OCI-LY1 (cell line): Measurements from ENCODE around the gene FBRS.

Experiments
- H2AFZ ChIP-seq: fragments of 200-600 bp; sonication (generic), shearing (Covaris generic); 2 replicates; pipeline ENCODE4 v1.6.0; 2014; ENCODE audit warnings: antibody characterized with exemption, mild to moderate bottlenecking, low read length
- H3F3A ChIP-seq: fragments of 200-600 bp; sonication (generic), shearing (Covaris generic); 2 replicates; pipeline ENCODE4 v1.6.0; 2014; ENCODE audit warnings: mild to moderate bottlenecking, antibody characterized with exemption, low read length, moderate library complexity; ENCODE audit not compliant: insufficient read depth
- H3K27ac ChIP-seq: fragments of 200-600 bp; sonication (generic); 2 replicates; pipeline ENCODE4 v1.5.1; 2014; ENCODE audit warnings: low read length, mixed run types, mild to moderate bottlenecking, low read depth; ENCODE audit not compliant: poor library complexity, severe bottlenecking
- H3K27me3 ChIP-seq: fragments of 200-600 bp; sonication (generic); 2 replicates; pipeline ENCODE4 v1.6.0; 2014; ENCODE audit warnings: antibody characterized with exemption, mild to moderate bottlenecking, low read length, moderate library complexity; ENCODE audit not compliant: insufficient read depth
- H3K36me3 ChIP-seq: fragments of 200-600 bp; sonication (generic); 2 replicates; pipeline ENCODE4 v1.6.1; 2014; ENCODE audit warnings: mild to moderate bottlenecking, antibody characterized with exemption, low read length, moderate library complexity, mixed read lengths; ENCODE audit not compliant: insufficient read depth
- H3K4me1 ChIP-seq: fragments of 200-600 bp; sonication (generic); 2 replicates; pipeline ENCODE4 v1.5.1; 2014; ENCODE audit warnings: mild to moderate bottlenecking, low read length, moderate library complexity; ENCODE audit not compliant: insufficient read depth, severe bottlenecking
- H3K4me2 ChIP-seq: fragments of 200-600 bp; sonication (generic), shearing (Covaris generic); 2 replicates; pipeline ENCODE4 v1.6.1; 2014; ENCODE audit warnings: low read length
- H3K4me3 ChIP-seq: fragments of 200-600 bp; sonication (generic); 2 replicates; pipeline ENCODE4 v1.5.1; 2014; ENCODE audit warnings: low read length, low read depth, mild to moderate bottlenecking, mixed read lengths; ENCODE audit not compliant: poor library complexity, severe bottlenecking
- H3K79me2 ChIP-seq: fragments of 200-600 bp; shearing (Covaris generic); 2 replicates; pipeline ENCODE4 v1.6.1; 2016; ENCODE audit warnings: mixed run types, low read length, mixed read lengths; ENCODE audit not compliant: insufficient read depth
- H3K9ac ChIP-seq: fragments of 200-600 bp; sonication (generic), shearing (Covaris generic); 2 replicates; pipeline ENCODE4 v1.6.1; 2014; ENCODE audit warnings: mild to moderate bottlenecking, low read length, mixed read lengths
- H3K9me2 ChIP-seq: fragments of 200-600 bp; sonication (generic), shearing (Covaris generic); 2 replicates; pipeline ENCODE4 v1.6.1; 2014; ENCODE audit warnings: low read depth, mild to moderate bottlenecking, low read length, mixed read lengths
- H3K9me3 ChIP-seq: fragments of 200-600 bp; shearing (Covaris generic); 2 replicates; pipeline ENCODE4 v1.6.1; 2014; ENCODE audit warnings: low read length, mixed read lengths
- H4K20me1 ChIP-seq: fragments of 200-600 bp; sonication (generic), shearing (Covaris generic); 2 replicates; pipeline ENCODE4 v1.6.0; 2016; ENCODE audit warnings: mild to moderate bottlenecking, low read length; ENCODE audit not compliant: insufficient read depth
- EZH2 ChIP-seq: fragments of 200-600 bp; sonication (generic), shearing (Covaris generic); IDR thresholded peaks from 2 replicates; pipeline ENCODE4 v1.8.0; 2017; ENCODE audit warnings: borderline replicate concordance, mixed run types, mild to moderate bottlenecking, antibody characterized with exemption, low read length, moderate library complexity, mixed read lengths
- TF ChIP-seq, protein P1 (sequence below): fragments of 200-600 bp; sonication (generic), shearing (Covaris generic); IDR thresholded peaks from 2 replicates; pipeline ENCODE4 v1.5.1; 2017; ENCODE audit warnings: mild to moderate bottlenecking, antibody characterized with exemption, low read length, moderate library complexity, mixed read lengths

Gene FBRS

DNA sequence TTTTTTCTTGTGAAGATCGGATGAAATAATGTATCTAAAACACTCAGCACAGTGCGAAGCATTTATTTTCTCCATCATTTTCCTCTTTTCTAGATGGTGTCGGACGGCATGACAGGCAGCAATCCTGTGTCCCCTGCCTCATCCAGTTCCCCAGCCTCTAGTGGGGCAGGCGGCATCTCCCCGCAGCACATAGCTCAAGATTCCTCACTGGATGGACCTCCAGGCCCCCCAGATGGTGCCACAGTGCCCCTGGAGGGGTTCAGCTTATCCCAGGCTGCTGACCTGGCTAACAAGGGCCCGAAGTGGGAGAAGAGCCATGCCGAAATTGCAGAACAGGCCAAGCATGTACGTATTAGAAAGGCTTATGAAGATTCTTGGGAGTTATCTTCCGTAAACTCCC is 45.7 kb downstream of the FBRS start:
- no peak overlapping the region for H3K9ac ChIP-seq
- H3K36me3 ChIP-seq: peaks cover 83% of the 10 kb centered on the region
- no peak overlapping the region for H3K27ac ChIP-seq
- H3K9me2 ChIP-seq: no peaks in the 10 kb centered on the region
- H3K9me3 ChIP-seq: no peaks in the 10 kb centered on the region
- no peak overlapping the region for H2AFZ ChIP-seq
- no peak overlapping the region for H3K4me3 ChIP-seq
- H3K27me3 ChIP-seq: no peaks in the 10 kb centered on the region
- H3F3A ChIP-seq: no peaks in the 10 kb centered on the region
- peaks cover 10% of the 10 kb centered on the region for H3K4me1 ChIP-seq
- H3K4me2 ChIP-seq: no peak overlapping the region
- TF ChIP-seq EZH2: no peak
- TF ChIP-seq, protein P1, sequence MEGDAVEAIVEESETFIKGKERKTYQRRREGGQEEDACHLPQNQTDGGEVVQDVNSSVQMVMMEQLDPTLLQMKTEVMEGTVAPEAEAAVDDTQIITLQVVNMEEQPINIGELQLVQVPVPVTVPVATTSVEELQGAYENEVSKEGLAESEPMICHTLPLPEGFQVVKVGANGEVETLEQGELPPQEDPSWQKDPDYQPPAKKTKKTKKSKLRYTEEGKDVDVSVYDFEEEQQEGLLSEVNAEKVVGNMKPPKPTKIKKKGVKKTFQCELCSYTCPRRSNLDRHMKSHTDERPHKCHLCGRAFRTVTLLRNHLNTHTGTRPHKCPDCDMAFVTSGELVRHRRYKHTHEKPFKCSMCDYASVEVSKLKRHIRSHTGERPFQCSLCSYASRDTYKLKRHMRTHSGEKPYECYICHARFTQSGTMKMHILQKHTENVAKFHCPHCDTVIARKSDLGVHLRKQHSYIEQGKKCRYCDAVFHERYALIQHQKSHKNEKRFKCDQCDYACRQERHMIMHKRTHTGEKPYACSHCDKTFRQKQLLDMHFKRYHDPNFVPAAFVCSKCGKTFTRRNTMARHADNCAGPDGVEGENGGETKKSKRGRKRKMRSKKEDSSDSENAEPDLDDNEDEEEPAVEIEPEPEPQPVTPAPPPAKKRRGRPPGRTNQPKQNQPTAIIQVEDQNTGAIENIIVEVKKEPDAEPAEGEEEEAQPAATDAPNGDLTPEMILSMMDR: no peak
- peaks cover 22% of the 10 kb centered on the region for H3K79me2 ChIP-seq
- H4K20me1 ChIP-seq: no peaks in the 10 kb centered on the region

GRCh38 chr16:30706046-30706445 is 47.8 kb downstream of the FBRS start:
- peaks cover 2% of the 10 kb centered on the region for H3K79me2 ChIP-seq
- no peak overlapping the region for H3K27ac ChIP-seq
- TF ChIP-seq, protein P1: no peak
- TF ChIP-seq EZH2: no peak
- no peaks in the 10 kb centered on the region for H3K9me3 ChIP-seq
- H2AFZ ChIP-seq: no peak overlapping the region
- no peak overlapping the region for H3K4me2 ChIP-seq
- H4K20me1 ChIP-seq: no peaks in the 10 kb centered on the region
- no peak overlapping the region for H3K4me3 ChIP-seq
- no peaks in the 10 kb centered on the region for H3K27me3 ChIP-seq
- H3K9me2 ChIP-seq: no peaks in the 10 kb centered on the region
- H3K36me3 ChIP-seq: peaks cover 88% of the 10 kb centered on the region
- H3K4me1 ChIP-seq: no peaks in the 10 kb centered on the region
- H3F3A ChIP-seq: no peaks in the 10 kb centered on the region
- H3K9ac ChIP-seq: no peak overlapping the region

- no peak overlapping the region for H3K4me3 ChIP-seq
- H3K36me3 ChIP-seq: peaks cover 98% of the 10 kb centered on the region
- H3K4me2 ChIP-seq: no peak overlapping the region
- no peak overlapping the region for H3K27ac ChIP-seq
- H3K9me3 ChIP-seq: no peaks in the 10 kb centered on the region
- H3K27me3 ChIP-seq: no peaks in the 10 kb centered on the region
- H2AFZ ChIP-seq: no peak overlapping the region
- TF ChIP-seq, protein P1: no peak
- no peak for TF ChIP-seq EZH2
- H4K20me1 ChIP-seq: no peaks in the 10 kb centered on the region
- no peaks in the 10 kb centered on the region for H3K9me2 ChIP-seq
- no peaks in the 10 kb centered on the region for H3K79me2 ChIP-seq
- H3K9ac ChIP-seq: no peak overlapping the region
- H3K4me1 ChIP-seq: no peaks in the 10 kb centered on the region
- H3F3A ChIP-seq: no peaks in the 10 kb centered on the region
Measured at GRCh38 chr16:30710971-30711370, 52.7 kb downstream of the FBRS start.
